Fibroblast of lung (primary cell): ENCODE measurements around the gene RUNX2.

Source experiments
- CTCF ChIP-seq, 2 donors: IDR thresholded peaks in 1 of 2; conservative IDR thresholded peaks in 1 of 2; 1 replicate in 1 of 2; 2 replicates in 1 of 2; pipeline ENCODE4 v1.5.1; 2011 to 2012; ENCODE audit warnings: low read length in 2 of 2, control low read depth in 1 of 2, inconsistent platforms in 1 of 2, low read depth in 1 of 2, mild to moderate bottlenecking in 1 of 2
- EZH2 ChIP-seq: IDR thresholded peaks from 2 replicates; pipeline ENCODE4 v1.5.1; 2012; ENCODE audit warnings: low read length, control low read depth, mild to moderate bottlenecking; ENCODE audit errors: missing control alignments

GRCh38 chr6:45483501-45483900, 155.4 kb downstream of the RUNX2 start:
- TF ChIP-seq EZH2: no peak
- TF ChIP-seq CTCF (conservative IDR thresholded peaks at IDR 0.05 in 1 of 2, IDR thresholded peaks at IDR 0.05 in 1 of 2; ENCODE audit: low read depth in 1 of 2, low read length in 2 of 2): no peak
